Dermis microvascular lymphatic vessel endothelial cell (primary cell): ENCODE measurements around the gene PDRG1. TPM values are rescaled to one million over a fixed set of nuclear protein-coding genes. Genes with fewer than 3 reads are reported as not detected.
"Not testable (repeated sequence)": the region's sequence is repeated elsewhere in the genome, so short reads cannot be mapped to it uniquely, and the experiment has no call there.

ENCODE experiments used
- DNase-seq, 2 donors: peaks; one replicate each; pipeline versions ENCODE4 v3.0.0 to v3.0.0-alpha.2; 2010; ENCODE audit warnings: low read depth in 2 of 2
- total RNA-seq: library from RNA; depleted of rRNA; stranded (reverse); fragments of >200 nt; gene quantifications from 2 replicates; pipeline ENCODE4 v1.2.1, GENCODE V29; 2014

The PDRG1 gene
- total RNA-seq, 1 donor from 2014 or later: 3.2 TPM

DNA sequence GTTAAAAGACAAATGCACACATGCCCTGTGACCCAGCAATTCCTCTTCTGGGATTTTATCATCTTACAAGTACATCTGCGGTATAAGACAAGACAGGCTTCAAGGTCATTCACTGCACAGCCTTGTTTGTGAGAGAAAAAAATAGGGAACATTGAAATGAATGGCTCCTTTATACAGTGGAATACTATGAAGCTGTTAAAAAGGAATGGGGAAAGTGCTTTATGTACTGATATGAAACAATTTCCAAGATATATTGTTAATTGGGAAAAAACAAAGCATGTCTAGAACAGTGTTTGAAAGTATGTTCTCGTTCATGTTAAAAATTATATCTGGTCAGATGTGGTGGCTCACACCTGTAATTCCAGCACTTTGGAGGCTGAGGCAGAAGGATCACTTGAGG is 25.4 kb downstream of the PDRG1 start:
- DNase-seq: no peak

GRCh38 chr20:31925631-31926030 is 26.2 kb downstream of the PDRG1 start:
- DNase-seq: no peak

DNA sequence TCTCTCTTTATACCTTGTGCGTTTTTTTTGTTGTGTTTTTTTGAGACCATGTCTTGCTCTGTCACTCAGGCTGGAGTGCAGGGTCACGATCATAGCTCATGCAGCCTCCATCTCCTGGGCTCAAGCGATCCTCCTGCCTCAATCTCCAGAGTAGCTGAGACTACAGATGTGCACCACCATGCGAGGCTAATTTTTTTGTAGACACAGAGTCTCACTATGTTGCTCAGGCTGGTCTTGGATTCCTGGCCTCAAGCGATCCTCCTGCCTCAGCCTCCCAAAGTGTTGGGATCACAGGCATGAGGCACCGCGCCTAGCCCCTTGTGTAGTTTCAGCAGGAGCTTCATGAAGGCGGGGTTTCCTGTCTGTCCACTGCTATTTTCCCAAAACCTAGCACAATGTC is 27.3 kb downstream of the PDRG1 start:
- DNase-seq: no peak

GRCh38 chr20:31923388-31924331 is 28.2 kb downstream of the PDRG1 start:
- no peak for DNase-seq

DNA sequence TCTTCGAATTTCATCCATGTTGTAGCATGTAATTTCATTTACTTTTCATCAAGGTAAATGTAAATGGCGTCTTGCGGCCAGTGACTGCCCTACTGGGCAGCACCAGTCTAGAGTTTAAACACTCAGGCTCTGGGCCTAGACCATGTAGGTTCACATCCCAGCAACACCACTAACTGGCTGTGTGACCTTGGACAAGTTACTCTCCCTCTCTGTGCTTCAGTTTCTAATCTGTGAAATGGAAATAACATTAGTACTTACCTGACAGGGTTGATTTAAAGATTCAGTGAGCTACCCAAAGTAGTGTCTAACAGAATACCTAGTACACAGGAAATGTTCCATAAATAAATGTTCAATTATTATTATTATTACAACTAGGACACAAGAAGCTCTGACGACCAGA is 29.3 kb downstream of the PDRG1 start:
- no peak for DNase-seq

- DNase-seq: no peak
Measured at GRCh38 chr20:31922181-31922580, 29.7 kb downstream of the PDRG1 start.

DNA sequence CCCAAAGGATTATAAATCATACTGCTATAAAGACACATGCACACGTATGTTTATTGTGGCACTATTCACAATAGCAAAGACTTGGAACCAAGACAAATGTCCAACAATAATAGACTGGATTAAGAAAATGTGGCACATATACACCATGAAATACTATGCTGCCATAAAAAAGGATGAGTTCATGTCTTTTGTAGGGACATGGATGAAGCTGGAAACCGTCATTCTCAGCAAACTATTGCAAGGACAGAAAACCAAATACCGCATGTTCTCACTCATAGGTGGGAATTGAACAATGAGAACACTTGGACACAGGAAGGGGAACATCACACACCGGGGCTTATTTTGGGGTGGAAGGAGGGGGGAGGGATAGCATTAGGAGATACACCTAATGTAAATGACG is 30.4 kb downstream of the PDRG1 start:
- not testable (repeated sequence) for DNase-seq

DNA sequence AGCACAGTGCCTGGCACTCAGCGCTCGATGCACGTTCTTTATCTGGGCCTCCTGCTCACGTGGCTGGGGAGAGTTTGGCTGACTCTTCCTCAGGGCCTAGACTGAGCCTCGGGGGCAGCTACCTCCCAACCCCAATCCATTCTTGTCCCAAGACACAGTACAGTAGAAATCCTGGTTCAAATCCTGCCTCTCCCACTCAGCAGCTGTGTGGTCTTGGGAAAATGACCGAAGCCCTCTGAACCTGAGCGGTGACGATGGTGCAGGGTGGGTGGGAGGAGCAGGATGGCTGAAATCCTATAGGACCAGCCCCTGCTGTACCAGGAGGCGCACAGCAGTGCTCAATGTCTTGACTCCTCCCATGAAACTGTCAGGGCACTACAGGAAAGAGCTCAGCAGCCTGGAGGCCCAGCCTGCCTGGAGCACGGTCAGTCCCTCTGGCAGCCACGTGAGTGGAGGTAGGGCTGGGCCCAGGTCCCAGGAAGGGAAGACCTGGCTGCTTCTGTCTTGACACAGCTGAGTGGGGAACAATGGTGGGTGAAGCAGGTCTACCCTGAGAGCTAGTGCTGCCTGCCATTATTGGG is 31.5 kb downstream of the PDRG1 start:
- DNase-seq: no peak

GRCh38 chr20:31919410-31920155 is 32.3 kb downstream of the PDRG1 start:
- DNase-seq: no peak

DNA sequence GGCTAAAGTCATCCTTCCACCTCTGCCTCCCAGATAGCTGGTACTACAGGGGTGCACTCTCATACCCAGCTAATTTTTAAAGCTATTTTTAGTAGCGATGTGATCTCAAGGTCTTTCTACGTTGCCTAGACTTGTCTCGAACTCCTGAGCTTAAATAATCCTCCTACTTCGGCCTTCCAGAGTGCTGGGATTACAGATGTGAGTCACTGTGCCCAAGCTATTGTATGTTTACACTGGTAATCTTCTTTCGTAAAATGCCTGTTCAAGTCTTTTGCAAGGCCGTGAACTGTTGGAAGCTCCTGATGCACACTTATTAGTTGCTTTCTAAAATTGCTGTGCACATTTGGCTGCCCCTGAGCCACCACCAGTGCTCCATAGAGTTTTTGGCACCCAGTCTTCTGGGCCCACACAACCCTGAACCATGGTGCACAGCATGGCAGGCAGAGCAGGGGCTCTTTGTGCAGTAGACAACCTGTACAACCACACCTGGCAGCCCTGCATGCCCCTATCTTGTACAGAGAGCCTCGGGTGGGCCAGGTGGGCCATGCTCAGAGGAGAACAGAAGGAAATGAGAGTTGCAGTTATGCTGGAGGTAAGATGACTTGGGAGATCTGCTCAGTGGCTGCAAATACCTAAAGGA is 33.3 kb downstream of the PDRG1 start:
- no peak for DNase-seq

GRCh38 chr20:31917962-31918412 is 33.9 kb downstream of the PDRG1 start:
- not testable (repeated sequence) for DNase-seq

- no peak for DNase-seq
Measured at GRCh38 chr20:31916708-31917107, 35.1 kb downstream of the PDRG1 start.

GRCh38 chr20:31915491-31916280 is 36.2 kb downstream of the PDRG1 start:
- no peak for DNase-seq

DNA sequence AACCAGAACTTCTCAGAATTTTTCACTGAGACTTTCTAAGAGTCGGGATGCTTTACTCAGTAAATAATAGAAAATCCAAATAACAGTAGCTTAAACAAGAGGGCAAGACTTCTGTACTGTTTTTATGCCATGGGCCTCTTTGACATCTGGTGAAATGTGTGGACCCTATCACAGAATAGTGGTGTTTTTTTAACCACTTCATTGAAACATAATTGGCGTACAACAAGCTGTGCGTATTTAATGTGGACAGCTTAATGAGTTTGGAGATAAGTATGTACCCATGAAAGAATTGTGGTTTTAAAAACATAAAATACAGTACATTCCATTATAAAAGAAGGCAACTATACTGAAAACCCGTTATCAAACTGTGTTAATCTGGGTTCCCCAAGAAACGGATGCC is 37.7 kb downstream of the PDRG1 start:
- no peak for DNase-seq

DNA sequence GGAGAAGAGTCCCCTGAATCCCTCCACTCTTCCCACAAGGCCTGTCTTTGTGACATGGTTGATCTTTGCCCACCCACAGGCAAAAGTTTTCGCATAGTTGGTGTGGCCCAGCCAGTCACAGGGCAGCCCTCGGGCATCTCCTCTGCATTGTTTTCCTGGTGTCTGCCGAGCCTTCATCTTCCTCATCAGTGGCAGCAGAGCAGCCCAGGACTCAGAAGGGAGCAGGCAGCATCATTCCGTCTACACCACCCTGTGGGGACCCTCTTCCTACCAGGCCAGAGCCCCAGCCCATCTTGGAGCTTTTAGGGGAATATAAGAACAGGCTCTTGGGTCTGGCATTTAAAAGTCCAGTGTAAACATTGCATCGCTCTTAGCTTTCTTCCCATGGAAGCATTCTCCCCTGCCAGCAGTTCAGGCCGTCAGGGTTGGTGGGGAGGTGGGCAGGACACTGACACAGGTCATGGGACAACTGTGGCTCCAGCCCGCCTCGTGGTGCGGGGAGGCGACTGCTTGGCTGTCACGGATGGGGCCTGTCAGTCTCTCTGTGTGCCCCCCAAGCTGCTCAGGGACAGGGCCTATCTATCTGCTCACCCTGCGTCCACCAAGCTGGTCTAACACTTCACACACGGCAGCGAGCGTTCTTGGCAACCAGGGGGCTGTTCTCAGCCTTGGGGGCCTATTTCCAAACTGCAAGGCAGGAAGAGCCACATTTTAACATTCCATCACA is 38.3 kb downstream of the PDRG1 start:
- no peak for DNase-seq

DNA sequence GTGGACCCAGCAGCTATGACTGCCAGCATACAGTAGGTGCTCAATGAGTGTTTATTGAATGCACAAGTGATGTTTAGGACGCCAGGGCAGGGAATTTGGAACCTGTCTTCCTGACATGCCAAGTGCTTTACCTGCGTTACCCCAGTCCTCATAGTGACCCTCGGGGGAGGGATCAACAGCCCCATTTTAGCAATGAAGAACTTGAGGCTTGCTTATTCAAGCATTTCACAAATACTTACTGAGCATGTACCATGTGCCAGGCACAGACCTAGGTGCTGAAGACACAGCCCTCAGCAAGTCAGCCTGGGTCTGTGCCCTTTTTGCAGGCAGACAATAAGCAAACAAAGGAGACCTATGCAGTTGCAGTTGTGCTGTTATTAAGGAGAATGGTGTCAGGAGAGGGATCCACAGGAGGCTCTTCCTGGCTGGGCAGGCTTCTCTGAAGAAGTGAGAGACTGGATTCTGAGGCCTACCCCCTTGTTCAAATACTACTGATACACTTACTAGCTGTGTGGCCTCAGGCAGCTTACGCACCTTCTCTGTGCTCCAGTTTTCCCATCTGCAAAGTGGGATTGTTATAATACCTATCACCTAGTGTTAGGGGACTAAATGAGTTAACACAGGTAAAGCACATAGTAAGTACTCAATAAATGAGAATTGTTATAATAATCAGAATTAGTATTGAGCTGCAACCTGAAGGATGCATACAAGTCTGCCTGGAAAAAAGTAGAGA is 41.6 kb downstream of the PDRG1 start:
- DNase-seq: no peak

- DNase-seq: no peak
Measured at GRCh38 chr20:31909253-31910070, 42.4 kb downstream of the PDRG1 start.

DNA sequence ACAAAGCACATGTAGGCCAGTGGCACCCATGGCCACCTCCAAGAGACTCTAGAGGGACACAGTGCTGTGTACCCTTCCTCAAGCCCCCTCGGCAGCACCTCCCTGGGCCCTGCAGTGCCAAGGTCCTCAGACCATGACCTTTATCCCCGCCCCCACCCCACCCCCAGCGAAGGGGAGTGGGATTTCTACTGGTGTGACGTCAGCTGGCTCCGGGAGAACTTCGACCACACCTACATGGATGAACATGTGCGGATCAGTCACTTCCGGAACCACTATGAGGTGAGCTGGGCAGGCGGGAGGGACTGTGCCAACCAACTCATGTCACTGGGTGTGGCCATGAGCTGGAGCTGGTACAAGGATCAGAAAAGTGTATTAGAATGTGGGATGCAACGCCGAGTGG is 43.4 kb downstream of the PDRG1 start:
- DNase-seq: no peak

DNA sequence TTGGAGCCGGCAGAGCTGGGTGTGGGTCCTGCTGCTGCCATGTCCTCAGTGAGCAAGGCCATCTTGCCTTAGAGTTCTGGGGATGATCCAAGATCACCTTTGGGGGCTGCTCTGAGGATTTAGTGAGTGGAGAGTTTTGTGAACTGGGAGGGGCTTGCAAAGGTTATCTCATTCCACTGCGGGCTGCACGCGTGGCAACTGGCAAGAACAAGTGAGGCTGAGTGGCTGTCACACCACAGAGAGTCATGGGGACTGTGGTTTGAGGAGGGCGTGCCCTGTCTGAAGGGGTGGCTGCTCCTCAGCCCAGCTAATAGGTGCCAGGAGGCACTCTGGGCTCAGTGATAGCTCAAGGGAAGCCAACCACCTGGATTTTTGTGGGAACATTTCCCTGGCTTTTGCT is 43.8 kb downstream of the PDRG1 start:
- no peak for DNase-seq
